Measurements from ENCODE around the gene PAIP1.
"Not testable (repeated sequence)": the region's sequence is repeated elsewhere in the genome, so short reads cannot be mapped to it uniquely, and the experiment has no call there.

PAIP1 gene, protein sequence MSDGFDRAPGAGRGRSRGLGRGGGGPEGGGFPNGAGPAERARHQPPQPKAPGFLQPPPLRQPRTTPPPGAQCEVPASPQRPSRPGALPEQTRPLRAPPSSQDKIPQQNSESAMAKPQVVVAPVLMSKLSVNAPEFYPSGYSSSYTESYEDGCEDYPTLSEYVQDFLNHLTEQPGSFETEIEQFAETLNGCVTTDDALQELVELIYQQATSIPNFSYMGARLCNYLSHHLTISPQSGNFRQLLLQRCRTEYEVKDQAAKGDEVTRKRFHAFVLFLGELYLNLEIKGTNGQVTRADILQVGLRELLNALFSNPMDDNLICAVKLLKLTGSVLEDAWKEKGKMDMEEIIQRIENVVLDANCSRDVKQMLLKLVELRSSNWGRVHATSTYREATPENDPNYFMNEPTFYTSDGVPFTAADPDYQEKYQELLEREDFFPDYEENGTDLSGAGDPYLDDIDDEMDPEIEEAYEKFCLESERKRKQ

DNA sequence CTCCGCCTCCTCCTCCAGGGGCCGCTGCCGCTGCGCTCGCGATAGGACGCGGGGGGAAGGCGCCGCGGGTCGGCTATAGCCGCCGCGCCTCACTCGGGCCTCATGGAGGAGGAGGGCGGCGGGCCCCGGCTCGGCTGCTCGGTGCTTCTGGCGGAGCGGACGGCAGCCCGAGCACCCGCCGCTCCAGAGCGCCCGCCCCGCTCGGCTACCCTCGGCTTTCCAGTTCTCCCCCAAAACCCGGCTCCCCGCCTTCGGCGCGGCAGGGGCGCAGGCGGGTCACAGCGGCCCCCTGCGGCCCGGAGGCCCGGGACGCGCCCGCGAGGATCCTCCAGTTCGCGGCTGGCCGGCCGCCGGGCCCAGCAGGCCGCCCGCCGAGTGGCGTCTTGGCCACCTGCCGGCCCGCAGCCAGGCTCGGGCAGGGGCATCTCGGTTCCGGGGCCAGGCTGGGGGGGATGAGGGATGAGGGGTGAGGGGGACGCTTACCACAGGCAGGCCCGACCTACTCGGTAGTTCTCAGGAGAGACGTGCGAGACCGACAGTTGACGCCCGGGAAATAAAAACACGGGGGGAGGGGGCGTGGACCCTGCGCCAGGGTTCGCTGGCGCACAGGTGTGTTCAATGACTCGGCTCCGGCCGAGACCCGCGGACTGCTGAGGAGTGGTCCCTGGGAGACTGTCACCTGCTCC lies at the start of gene PAIP1:
PAIP1 (minus strand) TSS at position 221 of the 686 bp plus-strand sequence. CDS start 231 bp downstream, outside the sequence.
- DNase-seq (ENCODE audit: low read depth): peak; percentile 89

DNA sequence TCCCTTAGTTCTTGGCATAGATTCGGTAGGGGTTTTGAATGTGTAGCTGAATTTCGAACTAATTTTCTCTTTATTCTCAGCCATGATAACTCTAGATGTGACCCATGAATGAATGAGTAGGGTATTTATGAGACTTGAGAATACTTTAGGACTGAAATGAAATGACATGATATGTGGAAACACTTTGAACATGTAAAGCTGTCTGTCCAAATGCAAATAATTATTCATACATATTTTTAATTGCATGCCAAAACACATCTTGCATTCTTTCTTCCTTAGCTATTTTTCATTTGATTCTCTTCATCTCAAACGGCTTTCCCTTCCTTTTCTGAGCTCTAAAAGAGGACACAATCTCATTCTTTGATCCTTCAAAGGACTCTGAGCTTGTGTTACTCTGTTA lies 49.5 kb upstream of the PAIP1 start:
- no peak for DNase-seq (ENCODE audit: low read depth)

DNA sequence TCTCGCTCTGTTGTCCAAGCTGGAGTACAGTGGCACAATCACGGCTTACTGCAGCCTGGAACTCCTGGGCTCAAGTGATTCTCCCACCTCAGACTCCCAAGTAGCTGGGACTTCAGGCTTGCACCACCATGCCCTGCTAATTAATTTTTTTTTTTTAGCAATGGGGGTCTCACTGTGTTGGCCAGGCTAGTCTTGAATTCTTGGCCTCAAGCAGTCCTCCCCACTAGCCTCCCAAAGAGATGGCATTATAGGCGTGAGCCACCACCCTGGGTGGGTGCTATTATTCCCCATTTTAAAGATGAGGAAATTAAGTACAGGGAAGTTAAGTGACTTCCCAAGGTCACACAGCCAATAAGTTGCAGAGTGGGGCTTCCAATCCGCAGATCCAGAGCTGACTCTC lies 47.8 kb upstream of the PAIP1 start:
- no peak for DNase-seq (ENCODE audit: low read depth)

DNA sequence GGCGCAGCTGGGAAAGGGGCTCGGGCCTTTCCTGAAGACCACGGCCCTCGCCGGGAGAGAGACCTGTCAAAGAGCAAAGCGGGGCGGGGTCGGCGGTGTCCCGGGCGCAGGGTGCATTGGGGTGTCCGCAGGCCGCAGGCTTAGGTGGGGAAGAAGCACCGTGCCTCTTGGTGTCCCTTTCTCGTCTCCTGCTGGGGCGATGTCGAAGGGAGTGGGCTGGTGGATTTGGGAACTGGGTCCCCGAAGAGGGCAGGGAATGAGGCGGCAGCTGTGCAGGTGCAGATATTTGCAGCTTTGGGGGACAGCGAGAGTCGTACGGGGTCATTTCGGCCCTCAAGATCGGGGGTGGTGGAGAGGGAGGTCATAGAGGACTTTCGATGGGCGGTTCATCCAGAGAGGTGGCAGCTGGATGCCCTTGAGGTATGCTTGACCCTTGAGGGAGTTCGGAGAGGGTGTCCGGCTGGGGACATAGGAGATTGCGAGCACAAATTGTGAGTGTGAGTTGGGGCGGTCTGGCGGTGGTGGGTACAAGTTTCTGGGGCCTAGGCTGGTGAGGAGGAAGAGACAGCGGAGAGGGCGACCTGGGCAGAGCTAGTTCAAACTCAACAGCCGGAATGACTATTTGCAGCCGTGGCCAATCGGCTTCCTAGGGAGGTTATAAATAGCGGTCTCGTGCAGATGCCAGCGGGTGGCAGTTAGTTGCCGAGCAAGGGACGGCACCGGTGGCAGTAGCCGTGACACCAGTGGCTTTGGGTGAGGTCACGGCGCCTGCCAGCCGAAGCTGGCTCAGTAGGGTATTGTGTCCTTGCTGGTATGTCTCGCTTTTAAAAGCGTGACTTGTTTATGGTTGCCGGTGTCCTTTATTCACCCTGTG lies 46.7 kb upstream of the PAIP1 start:
- peak; percentile 20 for DNase-seq (ENCODE audit: low read depth)

DNA sequence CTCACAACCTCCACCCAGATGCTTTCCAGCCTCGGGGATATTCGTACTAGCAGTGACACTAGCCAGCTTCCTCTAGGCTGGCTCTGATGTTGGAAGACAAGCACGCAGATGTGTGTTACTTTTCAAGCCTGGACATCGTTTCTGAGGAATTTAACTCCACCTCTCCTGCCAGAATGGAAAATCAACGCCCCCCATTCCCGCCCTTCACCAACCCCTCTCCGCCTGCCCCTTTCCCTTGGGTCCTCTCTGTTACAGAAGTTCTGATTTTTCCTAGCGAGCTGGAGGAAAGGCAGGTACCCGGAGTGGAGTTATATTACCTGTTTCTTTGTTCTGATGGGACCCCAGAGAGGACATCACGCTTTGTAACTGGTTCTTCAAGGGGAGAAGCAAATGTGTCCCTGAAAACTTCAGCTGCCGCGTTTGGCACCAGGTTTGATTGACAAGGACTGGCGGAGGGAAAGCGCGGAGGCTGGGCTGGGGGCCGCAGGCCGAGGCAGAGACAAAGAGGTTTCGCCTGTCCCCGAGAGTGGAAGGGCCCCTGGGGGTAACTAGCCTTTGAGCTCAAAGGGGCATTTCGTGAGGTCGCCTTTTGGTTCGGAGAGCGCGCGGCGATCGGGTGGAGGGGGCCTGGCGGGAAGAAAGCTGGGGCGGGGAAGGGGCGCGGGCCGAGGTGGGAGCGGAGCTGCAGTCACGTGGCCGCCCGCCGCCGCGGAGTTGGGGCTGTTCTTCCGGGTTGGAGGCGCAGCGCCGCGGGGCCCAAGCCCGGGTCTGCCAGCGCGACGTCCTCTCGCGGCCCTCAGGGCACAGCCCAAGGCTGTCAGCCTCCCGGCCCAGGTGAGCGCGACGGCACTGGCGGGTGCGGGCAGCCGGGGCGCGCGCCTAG lies 45.8 kb upstream of the PAIP1 start, which contains the start of gene NNT:
NNT (plus strand) TSS at position 720 of the 883 bp plus-strand sequence. CDS start 6,016 bp downstream, outside the sequence.
- peak; percentile 41 for DNase-seq (ENCODE audit: low read depth)

DNA sequence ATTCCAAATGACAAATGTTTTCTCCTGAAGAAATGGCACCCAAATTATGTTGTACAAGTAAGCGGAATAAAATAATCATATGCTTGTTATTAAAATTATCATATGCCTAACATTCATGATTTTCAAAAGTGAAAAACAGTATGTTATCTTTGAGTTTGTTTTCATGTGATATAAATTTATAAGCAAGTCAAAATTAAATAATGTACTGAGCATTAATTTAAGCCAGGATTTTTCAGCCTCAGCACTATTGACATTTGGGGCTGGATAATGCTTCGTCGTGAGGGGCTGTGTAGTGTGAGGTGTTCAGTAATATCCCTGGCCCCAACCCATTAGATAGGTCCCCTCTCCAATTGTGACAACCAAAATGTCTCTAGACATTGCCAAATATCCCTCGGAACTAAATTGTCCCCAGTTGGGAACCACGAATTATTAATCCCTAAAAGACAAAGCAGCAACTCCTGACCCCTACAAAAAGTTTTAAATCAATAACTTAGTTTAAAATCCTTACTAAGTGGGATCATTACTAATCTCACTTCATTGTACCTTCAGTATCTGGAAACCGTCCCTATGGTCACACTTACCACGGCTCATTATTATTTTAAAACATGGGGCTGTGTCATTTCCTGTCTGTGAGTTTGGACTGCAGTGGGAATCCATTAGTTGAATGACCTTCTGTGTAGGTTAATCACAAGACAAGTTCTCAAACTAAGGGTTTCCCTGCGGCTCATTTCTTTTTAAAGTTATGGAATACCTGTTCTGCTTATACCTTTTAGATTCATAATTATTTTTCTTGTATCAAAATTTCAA lies 44.8 kb upstream of the PAIP1 start:
- DNase-seq (ENCODE audit: low read depth): peak; percentile 43

DNA sequence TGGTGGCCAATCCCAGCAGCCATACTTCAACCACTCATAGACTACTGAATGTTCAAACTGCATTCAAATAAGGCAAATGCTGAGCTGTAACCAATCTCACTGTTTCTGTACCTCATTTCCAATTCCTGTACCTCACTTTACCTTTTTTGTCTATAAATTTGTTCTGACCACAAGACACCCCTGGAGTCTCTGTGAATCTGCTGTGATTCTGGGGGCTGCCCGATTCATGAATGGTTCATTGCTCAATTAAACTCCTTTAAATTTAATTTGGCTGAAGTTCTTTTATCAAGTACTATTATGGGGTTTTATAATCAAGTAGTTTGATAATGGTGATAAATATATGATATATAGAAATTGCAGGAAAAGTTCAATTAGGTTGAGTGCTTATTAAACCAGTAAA lies 42.0 kb upstream of the PAIP1 start:
- not testable (repeated sequence) for DNase-seq (ENCODE audit: low read depth)

DNA sequence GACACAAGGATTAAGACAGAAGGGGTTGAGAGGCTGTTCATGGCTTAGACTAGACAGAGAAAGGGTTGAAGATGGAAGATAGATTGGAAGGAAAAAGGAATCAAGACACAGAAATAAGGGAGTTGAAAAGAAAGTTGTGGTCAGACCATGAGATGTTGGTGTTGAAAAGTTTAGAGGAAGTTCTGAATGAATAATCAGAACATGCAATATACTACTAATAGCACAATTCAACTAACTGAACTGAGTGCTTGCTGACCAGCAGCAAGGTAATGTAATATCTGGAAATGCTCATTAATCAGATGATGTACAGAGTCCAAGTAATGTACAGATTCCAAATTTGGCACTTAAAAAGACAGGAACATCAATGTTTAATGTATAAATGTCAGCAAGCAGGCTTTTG lies 35.5 kb upstream of the PAIP1 start:
- no peak for DNase-seq (ENCODE audit: low read depth)

DNA sequence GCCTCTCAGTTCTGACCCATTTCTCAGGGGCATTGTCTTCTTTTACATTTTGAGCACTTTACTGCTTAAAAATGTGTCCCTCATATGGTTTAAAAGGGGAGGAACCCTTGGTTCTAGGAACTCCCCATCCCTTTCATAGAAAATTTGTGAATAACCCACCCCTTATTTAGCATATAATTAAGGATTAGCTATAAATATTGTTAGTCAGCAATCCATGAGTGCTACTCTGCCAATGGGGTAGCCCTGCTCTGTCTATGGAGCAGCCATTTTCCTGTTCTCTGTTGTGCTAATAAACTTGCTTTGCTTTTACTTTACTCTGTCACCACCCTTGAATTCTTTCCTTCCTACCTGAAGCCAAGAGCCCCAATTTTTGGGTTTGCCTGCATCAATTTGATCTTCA lies 33.8 kb upstream of the PAIP1 start:
- no peak for DNase-seq (ENCODE audit: low read depth)

DNA sequence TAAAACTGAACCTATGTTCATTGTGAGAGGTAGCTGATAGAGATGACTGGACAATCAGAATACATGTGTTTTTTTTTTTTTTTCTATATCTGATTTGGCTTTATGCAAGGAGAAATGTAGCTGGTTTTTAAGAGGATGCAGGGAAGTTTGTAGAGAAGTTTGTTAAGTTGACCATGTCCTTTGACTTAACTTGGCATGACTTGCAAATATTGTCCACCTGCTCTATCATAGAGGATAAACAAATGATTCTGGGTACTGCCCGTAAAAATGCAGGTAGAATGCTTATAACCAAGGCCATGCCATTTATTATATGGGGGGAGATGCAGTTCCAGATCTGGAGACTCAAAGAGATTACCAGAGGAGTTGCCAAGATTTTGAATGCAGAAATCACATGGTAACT lies 32.4 kb upstream of the PAIP1 start:
- no peak for DNase-seq (ENCODE audit: low read depth)

DNA sequence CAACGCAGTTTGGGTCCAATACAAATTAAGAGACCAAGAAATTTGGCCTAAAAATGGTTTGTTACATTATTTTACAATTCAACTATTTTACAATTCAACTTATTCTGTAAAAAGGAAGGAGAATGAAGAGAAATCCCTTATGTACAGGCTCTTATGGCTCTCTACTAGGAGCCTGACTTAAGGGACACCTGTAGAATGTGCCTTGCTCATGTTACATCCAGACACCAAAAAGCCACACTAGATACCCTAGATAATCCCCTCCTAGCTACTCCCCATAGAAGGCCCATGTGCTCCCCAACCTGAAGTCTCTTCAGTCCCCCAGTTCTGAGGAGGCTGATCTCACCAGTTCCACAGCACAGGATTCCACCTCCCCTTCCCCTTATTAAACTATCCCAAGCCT lies 32.0 kb upstream of the PAIP1 start:
- DNase-seq (ENCODE audit: low read depth): no peak

DNA sequence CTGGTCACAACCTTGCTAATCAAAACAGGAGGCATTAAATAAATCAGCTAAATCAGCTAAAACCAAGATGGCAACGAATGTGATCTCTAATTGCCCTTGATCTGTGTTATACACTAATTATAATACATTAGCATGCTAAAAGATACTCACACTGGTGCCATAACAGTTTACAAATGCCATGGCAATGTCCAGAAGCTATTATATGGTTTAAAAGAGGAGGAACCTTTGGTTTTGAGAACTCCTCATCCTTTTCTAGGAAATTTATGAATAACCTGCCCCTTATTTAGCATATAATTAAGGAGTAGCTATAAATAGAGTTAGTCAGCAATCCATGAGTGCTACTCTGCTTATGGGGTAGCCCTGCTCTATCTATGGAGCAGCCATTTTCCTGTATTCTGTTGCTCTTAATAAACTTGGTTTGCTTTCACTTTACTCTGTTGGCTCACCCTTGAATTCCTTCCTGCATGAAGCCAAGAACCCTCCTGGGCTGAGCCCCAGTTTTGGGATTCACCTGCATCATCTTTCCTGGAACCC lies 27.4 kb upstream of the PAIP1 start:
- no peak for DNase-seq (ENCODE audit: low read depth)

DNA sequence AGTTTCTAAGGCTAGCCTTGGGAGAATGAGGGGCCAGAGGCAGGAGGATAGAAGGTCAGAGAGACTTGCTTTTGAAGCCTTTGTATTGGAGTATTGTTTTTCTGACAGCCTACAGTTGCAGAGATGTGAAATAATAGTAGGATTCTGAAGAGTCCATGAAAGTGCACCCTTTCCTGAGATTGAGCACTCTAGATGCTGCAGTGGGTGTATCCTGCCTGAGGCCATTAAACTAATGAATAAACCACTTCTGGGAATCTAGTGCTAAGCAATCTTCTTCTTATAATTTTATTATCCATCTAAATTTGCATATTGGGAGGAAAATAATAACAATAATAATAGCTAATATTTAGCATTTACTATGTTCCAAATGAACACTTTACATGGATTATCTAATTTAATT lies 26.8 kb upstream of the PAIP1 start:
- DNase-seq (ENCODE audit: low read depth): no peak

DNA sequence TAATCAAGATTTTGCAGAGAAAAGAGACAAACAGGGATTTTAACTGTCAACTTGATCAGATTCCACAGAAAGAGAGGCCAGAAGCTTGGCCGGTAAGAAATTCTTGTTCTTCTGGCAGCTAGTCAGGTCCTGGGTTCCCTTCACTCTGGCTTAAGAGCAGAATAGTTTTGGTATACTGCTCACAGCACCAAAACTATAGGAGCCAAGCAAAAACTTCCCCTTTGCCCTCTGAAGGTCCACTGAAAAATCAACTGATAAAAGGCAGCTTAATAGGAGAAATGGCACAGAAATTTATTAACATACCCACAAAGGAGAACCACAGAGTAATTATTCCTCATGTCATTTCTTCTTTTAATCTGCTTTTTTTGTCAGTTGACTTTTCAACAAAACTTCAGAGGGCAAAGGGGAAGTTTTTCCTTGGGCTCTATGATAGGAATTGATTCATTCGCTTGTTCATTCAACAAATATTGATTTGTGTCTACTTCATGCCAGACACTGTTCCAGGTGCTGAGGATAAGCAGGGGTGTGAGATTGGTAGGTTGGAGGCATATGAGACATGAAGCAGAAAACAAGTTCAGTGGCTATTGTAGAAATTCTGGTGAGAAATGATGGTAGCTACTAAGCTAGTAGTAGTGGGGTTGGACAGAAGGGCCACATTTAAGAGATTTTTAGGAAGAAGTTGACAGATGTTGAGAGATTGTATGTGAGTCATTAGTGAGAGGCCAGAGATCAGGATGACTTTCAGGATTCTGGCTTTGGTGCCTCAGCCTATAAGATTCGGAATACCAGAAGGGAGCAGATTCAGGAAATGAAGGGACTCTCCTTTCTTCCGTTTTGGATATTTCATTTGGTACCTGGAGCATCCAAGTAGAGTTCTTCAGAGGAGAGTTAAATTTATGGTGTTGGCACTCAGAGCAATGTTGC lies 25.5 kb upstream of the PAIP1 start:
- no peak for DNase-seq (ENCODE audit: low read depth)

DNA sequence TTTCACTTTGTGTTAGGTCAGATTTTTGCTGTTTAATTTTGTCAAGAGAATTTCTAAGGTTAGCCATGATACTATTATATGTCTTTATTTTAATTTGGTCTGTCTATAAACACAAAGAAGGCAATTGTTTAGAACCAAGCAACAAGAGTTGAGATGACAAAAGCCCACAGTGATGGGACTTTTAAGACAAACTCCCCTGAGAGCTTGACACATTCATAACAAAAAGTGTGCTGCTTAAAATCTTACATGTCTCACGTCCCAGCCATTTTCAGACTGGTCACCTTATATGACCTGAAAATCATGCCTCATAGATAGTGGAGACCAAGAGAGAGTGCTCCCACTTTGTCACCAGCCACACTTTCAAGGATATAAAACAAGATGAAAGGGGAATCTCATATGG lies 24.5 kb upstream of the PAIP1 start:
- no peak for DNase-seq (ENCODE audit: low read depth)

DNA sequence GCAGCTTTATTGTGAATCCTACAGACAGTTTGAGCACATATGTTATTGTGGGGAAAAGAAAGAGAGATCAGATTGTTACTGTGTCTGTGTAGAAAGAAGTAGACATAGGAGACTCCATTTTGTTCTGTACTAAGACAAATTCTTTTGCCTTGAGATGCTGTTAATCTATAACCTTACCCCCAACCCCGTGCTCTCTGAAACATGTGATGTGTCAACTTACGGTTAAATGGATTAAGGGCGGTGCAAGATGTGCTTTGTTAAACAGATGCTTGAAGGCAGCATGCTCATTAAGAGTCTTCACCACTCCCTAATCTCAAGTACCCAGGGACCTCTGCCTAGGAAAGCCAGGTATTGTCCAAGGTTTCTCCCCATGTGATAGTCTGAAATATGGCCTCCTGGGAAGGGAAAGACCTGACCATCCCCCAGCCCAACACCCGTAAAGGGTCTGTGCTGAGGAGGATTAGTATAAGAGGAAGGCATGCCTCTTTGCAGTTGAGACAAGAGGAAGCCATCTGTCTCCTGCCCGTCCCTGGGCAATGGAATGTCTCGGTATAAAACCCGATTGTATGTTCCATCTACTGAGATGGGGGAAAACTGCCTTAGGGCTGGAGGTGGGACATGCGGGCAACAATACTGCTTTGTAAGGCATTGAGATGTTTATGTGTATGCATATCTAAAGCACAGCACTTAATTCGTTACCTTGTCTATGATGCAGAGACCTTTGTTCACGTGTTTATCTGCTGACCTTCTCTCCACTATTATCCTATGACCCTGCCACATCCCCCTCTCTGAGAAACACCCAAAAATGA lies 23.7 kb upstream of the PAIP1 start:
- not testable (repeated sequence) for DNase-seq (ENCODE audit: low read depth)

DNA sequence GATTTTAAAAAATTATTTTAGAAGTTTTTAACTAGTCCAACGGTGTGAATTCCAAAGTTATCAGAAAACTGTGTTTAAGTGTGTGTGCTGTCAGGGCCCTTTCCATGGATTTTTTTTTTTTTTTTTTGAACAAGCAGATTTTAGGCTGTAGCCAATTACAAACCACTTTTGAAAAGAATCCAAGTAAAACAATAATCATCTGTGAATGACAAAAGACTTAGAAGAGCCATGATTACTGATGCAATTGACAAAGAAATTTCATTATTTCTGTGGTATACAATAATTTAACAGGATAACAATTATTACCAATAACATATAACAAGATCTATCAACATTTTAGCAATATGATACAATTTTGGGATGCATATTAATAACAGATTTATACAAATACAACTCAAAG lies 16.2 kb upstream of the PAIP1 start:
- peak; percentile 33 for DNase-seq (ENCODE audit: low read depth)

DNA sequence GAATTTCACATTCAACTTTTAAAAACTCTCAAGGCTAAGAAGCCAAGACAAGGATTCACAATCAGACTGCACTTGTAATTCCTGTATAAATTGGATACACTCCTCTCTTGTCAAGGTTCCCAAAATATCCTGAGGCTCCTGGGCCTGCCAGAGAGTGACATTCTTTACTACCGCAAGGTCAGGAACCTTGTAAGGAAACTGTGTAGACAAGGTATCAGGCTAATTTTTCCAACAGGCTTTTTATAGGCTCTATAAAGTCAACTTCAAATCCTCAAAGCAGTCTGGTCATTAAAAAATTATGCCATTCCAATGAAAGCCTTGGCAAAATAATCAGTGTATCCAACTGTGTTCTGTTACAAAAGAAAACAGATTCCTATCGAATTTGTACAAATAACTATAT lies 15.5 kb upstream of the PAIP1 start:
- DNase-seq (ENCODE audit: low read depth): peak; percentile 12

Measured in iris pigment epithelial cell (primary cell).